SU-DHL-6 (cell line): ENCODE measurements around the gene ZNF273.

Source experiments
- H2AFZ ChIP-seq: fragments of 200-600 bp; sonication (generic); 2 replicates; pipeline ENCODE4 v1.6.1; 2014; ENCODE audit warnings: low read depth, mild to moderate bottlenecking, moderate library complexity, mixed read lengths, antibody characterized with exemption, low read length; ENCODE audit not compliant: severe bottlenecking
- H3F3A ChIP-seq: fragments of 200-600 bp; shearing (Covaris generic); 2 replicates; pipeline ENCODE4 v1.6.0; 2016; ENCODE audit warnings: antibody characterized with exemption, mild to moderate bottlenecking; ENCODE audit not compliant: insufficient read depth
- H3K27ac ChIP-seq: fragments of 200-600 bp; sonication (generic); 2 replicates; pipeline ENCODE4 v1.5.1; 2016; ENCODE audit warnings: low read depth, mild to moderate bottlenecking, low read length, moderate library complexity, mixed read lengths
- H3K27me3 ChIP-seq: fragments of 200-600 bp; sonication (generic), shearing (Covaris generic); 2 replicates; pipeline ENCODE4 v1.6.0; 2014; ENCODE audit warnings: mild to moderate bottlenecking, low read length
- H3K36me3 ChIP-seq: fragments of 200-600 bp; sonication (generic); 2 replicates; pipeline ENCODE4 v1.6.1; 2014; ENCODE audit warnings: mild to moderate bottlenecking, low read length, mixed read lengths
- H3K4me2 ChIP-seq: fragments of 300-600, 200-600 bp; shearing (Covaris generic), sonication (generic); 2 replicates; pipeline ENCODE4 v1.6.0; 2014; ENCODE audit warnings: low read length, low read depth, mild to moderate bottlenecking; ENCODE audit not compliant: poor library complexity, severe bottlenecking
- H3K4me3 ChIP-seq: fragments of 200-600 bp; sonication (generic); 2 replicates; pipeline ENCODE4 v1.5.1; 2014; ENCODE audit warnings: antibody characterized with exemption, low read length, mild to moderate bottlenecking, mixed read lengths; ENCODE audit not compliant: insufficient read depth, poor library complexity, severe bottlenecking
- H3K79me2 ChIP-seq: fragments of 200-600 bp; sonication (generic); 2 replicates; pipeline ENCODE4 v1.6.1; 2014; ENCODE audit warnings: mild to moderate bottlenecking, low read length, moderate library complexity; ENCODE audit not compliant: insufficient read depth
- H3K9ac ChIP-seq: fragments of 200-600 bp; sonication (generic); 2 replicates; pipeline ENCODE4 v1.7.0; 2014; ENCODE audit warnings: mild to moderate bottlenecking, low read length
- H3K9me2 ChIP-seq: fragments of 200-600 bp; sonication (generic); replicated peaks from 2 replicates; pipeline ENCODE4 v1.6.1; 2014; ENCODE audit warnings: low read length; ENCODE audit not compliant: insufficient read depth
- H3K9me3 ChIP-seq: fragments of 200-600 bp; sonication (generic); 2 replicates; pipeline ENCODE4 v1.6.1; 2014; ENCODE audit warnings: low read length, mixed read lengths; ENCODE audit not compliant: insufficient read depth
- H4K20me1 ChIP-seq: fragments of 200-600 bp; sonication (generic); 2 replicates; pipeline ENCODE4 v1.6.1; 2014; ENCODE audit warnings: low read depth, mild to moderate bottlenecking, antibody characterized with exemption, low read length, moderate library complexity, mixed read lengths
- EZH2phosphoT487 ChIP-seq: fragments of 200-600 bp; sonication (generic), shearing (Covaris generic); conservative IDR thresholded peaks from 2 replicates; pipeline ENCODE4 v1.6.1; 2018; ENCODE audit warnings: mild to moderate bottlenecking, antibody characterized with exemption, low read length, moderate library complexity, mixed read lengths
- TF ChIP-seq, protein P1 (sequence below): fragments of 200-600 bp; sonication (generic); IDR thresholded peaks from one replicate; pipeline ENCODE4 v1.5.1; 2017; ENCODE audit warnings: antibody characterized with exemption, mild to moderate bottlenecking, low read length, moderate library complexity; ENCODE audit not compliant: insufficient read depth, poor library complexity, severe bottlenecking

The ZNF273 gene

DNA sequence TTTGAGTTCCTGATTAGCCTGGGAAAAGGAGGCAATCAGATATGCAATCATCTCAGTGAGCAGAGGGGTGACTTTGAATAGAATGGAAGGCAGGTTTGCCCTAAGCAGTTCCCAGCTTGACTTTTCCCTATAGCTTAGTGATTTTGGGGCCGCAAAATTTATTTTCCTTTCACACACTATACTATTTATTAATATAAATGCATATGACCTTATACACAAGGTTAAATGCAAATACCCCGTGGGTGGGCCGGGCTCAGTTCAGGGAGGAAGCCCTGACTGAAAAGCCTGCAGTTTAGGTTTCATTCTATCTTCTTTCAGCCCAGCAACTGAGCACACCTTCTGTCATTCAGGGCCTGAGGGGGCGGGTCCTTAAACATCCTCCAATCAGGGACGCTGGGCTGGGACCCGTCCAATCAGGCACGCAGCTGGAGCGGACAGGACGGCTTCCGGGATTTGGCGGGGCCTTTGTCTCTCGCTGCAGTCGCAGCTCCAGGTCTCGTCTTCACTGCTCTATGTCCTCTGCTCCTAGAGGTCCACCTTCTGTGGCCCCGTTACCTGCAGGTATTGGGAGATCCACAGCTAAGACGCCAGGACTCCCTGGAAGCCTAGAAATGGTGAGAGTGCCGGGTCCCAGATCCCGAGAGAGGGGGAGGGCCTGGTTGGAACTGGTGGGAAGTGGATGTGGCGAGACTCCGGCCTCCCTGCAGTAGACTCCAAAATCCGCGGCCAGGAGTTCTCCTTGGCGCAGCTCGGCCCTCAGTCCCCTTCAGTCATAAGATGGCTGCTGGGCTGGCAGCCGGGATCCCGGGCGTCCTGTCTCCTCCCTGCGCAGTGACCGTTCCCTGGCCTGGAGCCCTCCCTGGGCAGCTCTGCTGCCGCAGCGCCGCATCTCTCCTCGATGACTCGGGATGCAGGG, at the start of gene ZNF273:
Gene ZNF273, plus strand, starts transcription at position 468 of the 916 bp plus-strand sequence. Its CDS starts 45 bp downstream, at position 513.
- TF ChIP-seq EZH2phosphoT487, result no peak
- TF ChIP-seq, protein P1, sequence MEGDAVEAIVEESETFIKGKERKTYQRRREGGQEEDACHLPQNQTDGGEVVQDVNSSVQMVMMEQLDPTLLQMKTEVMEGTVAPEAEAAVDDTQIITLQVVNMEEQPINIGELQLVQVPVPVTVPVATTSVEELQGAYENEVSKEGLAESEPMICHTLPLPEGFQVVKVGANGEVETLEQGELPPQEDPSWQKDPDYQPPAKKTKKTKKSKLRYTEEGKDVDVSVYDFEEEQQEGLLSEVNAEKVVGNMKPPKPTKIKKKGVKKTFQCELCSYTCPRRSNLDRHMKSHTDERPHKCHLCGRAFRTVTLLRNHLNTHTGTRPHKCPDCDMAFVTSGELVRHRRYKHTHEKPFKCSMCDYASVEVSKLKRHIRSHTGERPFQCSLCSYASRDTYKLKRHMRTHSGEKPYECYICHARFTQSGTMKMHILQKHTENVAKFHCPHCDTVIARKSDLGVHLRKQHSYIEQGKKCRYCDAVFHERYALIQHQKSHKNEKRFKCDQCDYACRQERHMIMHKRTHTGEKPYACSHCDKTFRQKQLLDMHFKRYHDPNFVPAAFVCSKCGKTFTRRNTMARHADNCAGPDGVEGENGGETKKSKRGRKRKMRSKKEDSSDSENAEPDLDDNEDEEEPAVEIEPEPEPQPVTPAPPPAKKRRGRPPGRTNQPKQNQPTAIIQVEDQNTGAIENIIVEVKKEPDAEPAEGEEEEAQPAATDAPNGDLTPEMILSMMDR, result no peak
- Histone ChIP-seq H3K27me3 (no peaks in the 10 kb centered on the region), H3K9me3 (no peaks in the 10 kb centered on the region), H3K36me3 (no peaks in the 10 kb centered on the region), H4K20me1 (0 out of 2 replicates have a peak, but pooled peaks cover 3% of the 10 kb centered on the region), H3K4me3 (peak within 1 kb of the TSS; percentile 90), H3K9ac (peak within 1 kb of the TSS; percentile 91), H3K9me2 (no peaks in the 10 kb centered on the region), H3K27ac (peak within 1 kb of the TSS; percentile 80), H3K79me2 (peaks cover 50% of the 10 kb centered on the region), H3F3A (peaks cover 26% of the 10 kb centered on the region), H3K4me2 (peak within 1 kb of the TSS; percentile 70), H2AFZ (peak within 1 kb of the TSS; percentile 93)

DNA sequence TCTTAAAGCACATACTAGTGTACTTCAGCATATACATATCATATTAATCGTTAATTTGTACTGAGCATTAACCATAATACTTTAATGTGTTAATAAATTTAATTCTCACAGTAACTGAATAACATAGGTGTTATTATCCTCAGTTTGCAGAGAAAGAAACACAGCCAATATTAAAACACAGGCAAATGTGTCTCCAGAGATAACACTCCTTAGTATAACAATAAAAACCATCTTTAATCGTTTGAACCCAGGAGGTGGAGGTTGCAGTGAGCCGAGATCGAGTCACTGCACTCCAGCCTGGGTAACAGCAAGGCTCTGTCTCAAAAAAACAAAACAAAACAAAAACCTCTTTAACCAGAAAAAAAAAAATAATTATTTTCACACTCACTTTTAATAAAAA, 49.4 kb upstream of the ZNF273 start:
- TF ChIP-seq, protein P1, result no peak
- no peak for TF ChIP-seq EZH2phosphoT487
- no peaks in the 10 kb centered on the region for H3K9me2 ChIP-seq
- no peak overlapping the region for H3K4me3 ChIP-seq
- H3K9ac ChIP-seq, result no peak overlapping the region
- no peak overlapping the region for H2AFZ ChIP-seq
- H3K4me2 ChIP-seq, result no peak overlapping the region
- H3K36me3 ChIP-seq, result peaks cover 4% of the 10 kb centered on the region; the same call in 1 of the 2 replicates
- no peak overlapping the region for H3K27ac ChIP-seq
- no peaks in the 10 kb centered on the region for H4K20me1 ChIP-seq
- H3K27me3 ChIP-seq, result no peaks in the 10 kb centered on the region
- H3K79me2 ChIP-seq, result no peaks in the 10 kb centered on the region
- no peaks in the 10 kb centered on the region for H3K9me3 ChIP-seq
- H3F3A ChIP-seq, result no peaks in the 10 kb centered on the region

DNA sequence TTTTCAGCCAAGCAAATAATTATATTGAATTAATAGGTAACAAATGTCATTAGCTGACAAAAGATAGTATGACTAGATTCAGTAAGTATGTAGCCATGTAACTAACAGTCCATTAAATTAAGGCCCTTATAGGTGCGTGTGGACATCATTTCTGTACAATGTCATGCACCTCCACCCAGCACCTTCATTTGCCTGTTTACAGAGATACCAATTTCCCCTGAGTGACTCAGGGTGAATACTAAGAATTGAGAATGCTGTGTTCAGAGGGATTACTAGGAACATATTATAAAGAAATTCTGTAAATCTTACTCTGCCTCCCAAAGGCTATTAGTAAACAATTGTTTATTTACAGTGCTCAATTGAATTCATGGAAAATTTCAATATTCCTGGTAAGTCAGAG, 48.1 kb upstream of the ZNF273 start:
- H3K4me2 ChIP-seq, result no peak overlapping the region
- H3K36me3 ChIP-seq, result peaks cover 4% of the 10 kb centered on the region; the same call in 1 of the 2 replicates

More for the DNA sequence above, 48.1 kb upstream of the ZNF273 start:
- Histone ChIP-seq H3K9me2 (no peaks in the 10 kb centered on the region), H3K9ac (no peak overlapping the region), H3K79me2 (no peaks in the 10 kb centered on the region), H3K9me3 (no peaks in the 10 kb centered on the region), H4K20me1 (no peaks in the 10 kb centered on the region), H3K27ac (no peak overlapping the region), H3K4me3 (no peak overlapping the region), H3F3A (no peaks in the 10 kb centered on the region), H2AFZ (no peak overlapping the region), H3K27me3 (no peaks in the 10 kb centered on the region)
- no peak for TF ChIP-seq EZH2phosphoT487
- TF ChIP-seq, protein P1, result no peak
